Measurements from ENCODE around the gene ARSG.

DNA sequence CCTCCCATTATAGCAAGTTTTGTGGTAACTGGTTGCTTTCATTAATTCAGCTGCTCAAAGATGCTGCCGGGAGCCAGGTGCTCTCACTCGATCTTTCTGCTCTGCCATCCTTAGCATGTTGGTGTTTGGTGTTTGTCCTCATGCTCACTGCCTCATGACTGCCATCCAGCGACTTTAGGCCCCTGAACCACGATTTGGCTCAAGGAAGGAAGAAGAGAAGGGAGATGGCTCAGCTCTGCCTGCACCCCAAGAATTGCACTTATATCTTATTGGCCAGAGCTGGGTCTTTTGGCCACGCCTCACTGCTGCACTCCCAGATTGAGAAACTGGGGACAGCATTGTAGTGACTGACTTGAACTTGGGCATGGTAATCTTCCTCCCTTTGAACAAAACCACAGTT, 52.7 kb downstream of the ARSG start:
- no peak for TF ChIP-seq SP1 (IDR thresholded peaks at IDR 0.05)
- no peak for TF ChIP-seq HDGF (IDR thresholded peaks at IDR 0.05; ENCODE audit: borderline replicate concordance)
- no peak for TF ChIP-seq CTBP1 (IDR thresholded peaks at IDR 0.05; ENCODE audit: borderline replicate concordance)
- no peak for TF ChIP-seq ELF4 (IDR thresholded peaks at IDR 0.05)
- TF ChIP-seq SUZ12 (IDR thresholded peaks at IDR 0.05), result no peak
- TF ChIP-seq ZNF384 (IDR thresholded peaks at IDR 0.05), result no peak
- no peak for TF ChIP-seq FOXM1 (IDR thresholded peaks at IDR 0.05; ENCODE audit: borderline replicate concordance)
- no peak for TF ChIP-seq ARNT (IDR thresholded peaks at IDR 0.05)
